ENCODE measurements around the gene GLDC.

The GLDC gene

DNA sequence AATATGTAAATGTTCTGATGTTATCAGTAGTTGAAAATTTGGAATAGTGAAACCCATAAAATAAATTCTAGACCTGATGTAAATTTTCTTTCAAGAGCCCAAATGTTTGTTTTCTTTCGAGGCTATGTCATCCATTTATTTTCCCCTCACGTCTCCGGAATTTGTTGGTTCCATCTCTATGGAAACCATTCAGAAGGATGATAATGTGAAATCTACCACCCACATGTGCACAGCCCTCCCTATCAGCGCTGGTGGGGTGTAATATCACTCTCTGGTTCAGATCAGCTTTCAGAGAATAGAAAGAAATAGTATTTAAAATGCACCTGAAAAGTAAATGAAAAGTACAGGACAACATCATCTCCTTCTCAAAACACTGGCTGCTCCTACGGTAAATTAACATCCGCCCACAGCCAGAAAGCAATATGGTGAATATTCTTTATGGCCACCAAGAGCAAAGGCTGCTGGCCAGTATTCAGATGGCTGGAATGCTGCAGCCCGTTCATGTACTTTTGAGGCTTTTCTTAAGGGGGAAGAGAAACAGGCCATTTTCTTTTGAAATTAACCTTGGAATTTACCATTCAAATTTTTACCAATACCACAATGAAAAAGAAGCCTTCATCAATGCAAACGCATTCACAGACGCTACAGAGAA, 28.5 kb downstream of the GLDC start:
- DNase-seq: no peak

DNA sequence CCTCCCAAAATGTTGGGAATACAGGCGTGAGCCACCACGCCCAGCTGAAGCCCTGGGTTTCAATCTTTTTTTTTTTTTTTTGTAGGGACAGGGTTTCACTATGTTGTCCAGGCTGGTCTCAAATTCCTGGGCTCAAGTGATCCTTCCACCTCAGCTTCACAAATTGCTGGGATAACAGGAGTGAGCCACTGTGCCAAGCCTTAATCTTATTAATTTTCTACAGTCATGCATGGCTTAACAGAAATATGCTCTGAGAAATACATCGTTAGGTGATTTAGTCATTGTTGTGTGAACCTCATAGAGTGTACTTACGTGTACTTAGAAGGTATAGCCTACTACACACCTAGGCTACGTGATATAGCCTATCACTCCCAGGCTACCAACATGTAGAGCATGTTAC, 31.0 kb downstream of the GLDC start:
- no peak for DNase-seq

DNA sequence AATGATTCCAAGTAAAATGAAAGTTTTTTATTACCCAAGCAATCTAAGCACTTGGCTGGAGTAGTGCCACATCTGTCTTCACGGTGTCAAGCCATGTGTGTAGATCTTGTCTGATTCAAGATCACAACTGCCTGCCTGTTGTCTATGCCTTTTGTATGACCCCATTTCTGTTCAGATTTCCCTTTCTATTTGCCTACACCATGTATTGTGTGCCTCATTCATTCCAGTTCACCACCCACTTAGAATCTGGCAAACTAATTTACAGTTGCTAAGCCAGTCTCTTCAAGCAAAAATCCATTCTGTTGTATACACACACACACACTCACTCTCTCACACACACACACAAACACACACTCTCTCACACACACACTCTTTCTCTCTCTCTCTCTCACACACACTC, 33.7 kb downstream of the GLDC start:
- DNase-seq: peak; percentile 88

DNA sequence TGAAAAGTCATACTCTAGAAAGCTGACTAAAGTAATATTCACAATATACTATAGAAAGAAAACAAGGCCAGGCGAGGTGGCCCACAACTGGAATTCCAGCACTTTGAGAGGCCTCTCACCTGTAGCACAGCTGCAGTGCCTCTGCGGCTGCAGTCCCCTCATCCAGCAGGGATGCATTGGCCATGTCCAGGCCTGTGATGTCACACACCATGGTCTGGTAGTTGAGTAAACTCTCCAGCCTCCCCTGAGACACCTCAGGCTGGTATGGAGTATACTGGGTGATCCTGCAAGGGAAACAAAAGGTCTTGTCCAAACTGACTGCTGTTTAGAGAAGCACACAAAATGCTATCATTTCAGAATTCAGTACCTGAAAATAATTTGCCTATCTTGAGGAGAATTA, 35.5 kb downstream of the GLDC start:
- DNase-seq: no peak

DNA sequence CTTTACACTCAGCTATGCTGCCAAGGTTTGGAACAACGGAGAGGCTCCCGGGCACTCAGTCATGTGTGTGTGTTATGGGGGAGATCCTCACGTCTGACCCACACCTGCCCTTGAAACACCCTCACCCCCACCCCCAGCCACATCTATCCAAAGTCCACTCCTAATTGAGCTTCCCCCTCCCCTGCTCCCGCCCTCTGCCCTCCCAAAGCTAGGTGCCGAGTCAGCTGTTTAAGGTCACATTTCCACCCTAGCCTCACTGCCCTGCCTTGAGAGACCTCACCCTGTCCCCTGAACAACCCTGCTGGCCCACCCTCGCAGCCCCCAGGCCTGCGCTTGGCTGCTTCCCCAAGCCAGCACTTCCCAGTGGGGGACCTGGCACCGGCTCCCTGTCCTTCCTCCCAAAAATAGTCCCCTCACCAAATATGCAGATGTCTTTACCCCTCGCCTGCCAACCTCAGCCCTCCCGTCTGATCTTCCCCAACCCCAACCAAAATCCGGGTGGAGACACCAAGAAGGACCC, 36.0 kb downstream of the GLDC start:
- no peak for DNase-seq

DNA sequence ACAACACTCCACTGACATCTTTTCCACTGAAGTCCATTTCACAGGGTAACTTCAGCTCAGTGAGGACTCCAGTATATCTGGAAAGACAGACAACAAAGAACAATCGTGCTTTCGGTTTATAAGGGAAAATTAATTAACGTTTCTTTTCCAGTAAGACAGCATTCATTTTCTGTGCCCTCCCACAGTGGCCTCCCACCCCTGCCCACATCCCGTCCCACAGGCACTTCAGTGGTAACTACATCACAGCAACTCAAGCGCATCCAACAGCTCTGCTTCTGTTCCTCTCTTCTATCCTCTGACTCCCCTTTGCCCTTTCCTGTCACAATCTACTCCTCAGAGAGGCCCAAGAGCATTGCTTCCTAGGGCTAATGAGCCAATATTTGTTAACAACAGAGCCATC, 40.3 kb downstream of the GLDC start:
- no peak for DNase-seq

DNA sequence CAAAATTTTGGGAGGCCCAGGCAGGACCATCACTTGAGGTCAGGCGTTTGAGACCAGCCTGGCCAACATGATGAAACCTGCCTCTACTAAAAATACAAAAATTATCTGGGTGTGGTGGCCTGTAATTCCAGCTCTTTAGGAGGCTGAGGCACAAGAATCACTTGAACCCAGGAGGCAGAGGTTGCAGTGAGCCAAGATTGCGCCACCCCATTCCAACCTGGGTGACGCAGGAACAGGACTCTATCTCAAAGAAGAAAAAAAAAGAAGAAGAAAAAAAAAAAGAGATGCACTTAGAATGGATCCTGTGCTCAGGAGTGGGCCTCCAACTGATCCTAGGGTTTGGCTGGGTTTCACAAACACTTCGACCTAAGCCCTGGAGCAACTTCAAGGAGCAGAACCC, 45.1 kb downstream of the GLDC start:
- DNase-seq: no peak

DNA sequence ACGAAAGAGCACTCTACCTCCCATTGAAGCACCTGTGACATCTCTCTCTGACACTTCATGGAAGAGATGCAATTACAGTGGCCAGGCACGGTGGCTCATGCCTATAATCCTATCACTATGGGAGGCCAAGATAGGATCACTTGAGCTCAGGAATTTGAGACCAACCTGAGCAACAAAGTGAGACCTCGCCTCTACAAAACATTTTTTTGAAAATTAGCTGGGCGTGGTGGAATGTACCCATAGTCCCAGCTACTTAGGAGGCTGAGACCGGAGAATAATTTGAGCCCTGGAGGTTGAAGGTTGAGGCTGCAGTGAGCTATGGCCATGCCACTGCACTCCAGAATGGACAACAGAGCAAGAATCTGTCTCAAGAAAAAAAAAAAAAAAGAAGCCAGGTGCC, 45.5 kb downstream of the GLDC start:
- DNase-seq: no peak

DNA sequence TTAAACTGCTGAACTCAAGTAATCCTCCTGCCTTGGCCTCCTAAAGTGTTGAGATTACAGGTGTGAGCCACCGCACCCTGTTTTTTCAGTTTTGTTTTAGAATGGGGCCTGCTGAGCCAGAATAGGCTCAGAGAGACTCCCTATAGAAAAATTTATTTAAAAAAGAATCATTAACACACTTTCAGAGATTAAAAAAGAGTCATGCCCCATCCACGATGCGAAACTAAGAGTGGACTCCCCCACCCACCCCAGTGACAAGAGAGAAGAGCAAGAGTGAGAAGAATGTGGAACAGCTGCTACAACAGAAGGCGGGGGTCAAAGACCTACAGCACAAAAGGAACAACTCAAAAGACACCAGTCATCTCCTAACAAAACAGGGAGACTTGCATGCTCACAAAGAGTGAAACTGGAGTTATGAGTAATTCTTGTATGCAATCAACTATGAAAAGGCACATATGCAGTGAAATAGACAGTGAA, 47.2 kb downstream of the GLDC start:
- no peak for DNase-seq

DNA sequence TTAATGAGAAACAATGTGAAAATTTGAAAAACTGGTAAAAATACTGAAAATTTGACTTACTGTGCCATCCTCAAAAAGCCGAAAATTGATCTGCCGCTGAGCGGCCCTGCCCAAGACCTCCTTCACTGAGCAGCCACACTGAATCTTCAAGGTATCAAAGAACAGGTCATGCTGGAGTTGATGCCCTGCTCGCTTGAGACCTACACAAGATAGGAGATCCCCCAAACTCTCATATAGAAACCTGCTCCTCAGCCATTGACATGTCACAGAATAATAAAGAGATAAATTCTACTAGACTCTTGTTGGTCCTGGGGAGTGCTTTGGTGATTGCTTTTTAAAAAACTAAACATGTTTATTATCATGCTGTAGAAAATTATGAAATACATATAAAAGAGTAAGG, 52.7 kb downstream of the GLDC start:
- DNase-seq: no peak

DNA sequence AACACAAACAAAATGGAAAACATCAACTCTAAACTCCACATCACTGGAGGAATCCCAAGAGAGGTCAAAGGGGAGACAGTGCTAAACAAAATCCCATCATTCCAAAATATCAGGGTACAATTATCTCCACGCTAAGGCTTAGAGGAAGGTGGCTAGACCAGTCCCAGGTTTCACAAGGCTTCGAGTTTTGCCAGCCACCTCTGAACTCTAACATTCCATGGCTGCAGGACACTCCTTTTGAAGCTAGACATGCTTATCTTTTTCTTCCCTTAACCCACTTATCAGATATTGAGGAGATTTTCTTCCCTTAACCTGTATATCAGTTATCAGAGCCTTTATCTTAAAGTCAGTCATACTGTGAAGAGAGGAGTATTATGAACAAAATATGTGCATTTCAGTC, 53.3 kb downstream of the GLDC start:
- DNase-seq: no peak

DNA sequence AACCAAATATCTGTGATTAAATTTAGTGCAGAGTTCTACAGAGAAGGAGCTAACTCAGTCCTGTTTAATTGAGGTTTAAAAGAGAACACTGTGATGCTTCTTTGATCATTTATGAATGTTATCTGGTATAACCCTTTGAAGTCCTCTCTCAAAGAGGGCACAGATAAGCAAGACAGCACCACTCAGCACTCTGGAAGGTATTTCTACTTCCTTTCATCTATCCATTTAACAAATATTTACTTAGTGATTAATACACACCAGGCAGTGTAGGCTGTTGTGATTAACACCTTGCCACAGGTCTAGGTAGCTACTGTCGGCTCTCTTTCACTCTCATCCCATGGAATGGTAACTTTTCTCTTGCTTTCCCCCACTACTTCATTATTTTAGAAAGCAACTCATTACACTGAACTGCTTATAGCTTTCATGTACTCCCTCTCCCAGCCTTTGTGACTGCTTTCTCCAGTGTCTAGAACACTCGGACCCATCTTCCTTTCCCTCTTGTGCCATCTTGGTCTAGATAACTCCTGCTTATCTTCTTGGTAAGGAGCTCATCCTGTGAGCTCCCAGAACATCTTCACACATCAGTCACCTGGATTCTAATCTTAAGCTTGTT, 54.7 kb downstream of the GLDC start:
- DNase-seq: no peak

DNA sequence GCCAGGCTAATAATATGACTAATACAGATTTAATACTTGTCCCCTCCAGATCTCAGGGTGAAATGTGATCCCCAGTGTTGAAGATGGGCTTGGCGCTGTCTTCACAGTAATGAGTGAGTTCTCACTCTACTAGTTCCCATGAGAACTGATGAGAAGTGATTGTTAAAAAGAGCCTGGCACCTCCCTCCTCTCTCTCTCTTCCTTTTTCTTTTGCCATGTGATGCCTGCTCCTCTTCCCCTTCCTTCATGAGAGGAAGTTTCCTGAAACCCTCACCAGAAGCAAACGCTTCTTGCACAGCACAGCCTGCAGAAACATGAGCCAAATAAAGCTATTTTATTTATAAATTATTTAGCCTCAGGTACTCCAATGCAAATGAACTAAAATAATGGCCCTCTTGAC, 55.2 kb downstream of the GLDC start:
- DNase-seq: no peak

DNA sequence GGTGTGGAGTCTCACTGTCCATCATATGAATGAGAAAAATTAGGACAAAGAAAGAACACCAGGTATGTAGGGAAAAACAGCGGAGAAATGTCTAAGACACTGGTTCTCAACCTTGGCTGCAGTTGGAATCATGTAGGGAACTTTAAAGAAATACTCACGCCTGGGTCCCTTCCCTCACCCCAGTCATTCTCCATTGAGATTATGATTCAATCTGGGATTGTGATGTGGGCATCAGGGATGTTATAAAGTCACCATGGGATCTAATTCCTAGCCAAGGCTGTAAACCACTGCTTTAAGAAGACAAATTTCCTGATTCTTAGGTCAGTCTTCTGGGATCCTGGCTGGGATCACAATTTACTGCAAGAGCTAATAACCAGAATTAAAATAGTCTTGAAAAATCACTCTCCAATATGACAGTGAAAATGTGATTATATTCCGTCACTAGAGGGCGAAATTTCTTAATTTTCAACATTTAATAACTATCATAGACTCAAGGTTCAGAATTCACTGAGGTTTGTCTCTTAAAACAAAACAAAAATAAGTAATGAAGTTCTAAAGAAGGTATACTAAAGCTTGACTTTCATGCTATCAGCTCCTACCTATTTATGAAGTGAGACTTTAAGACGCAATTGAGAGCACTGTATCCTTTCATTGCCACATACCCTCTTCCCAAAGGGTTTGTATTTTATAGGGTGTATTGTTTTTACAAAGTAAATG, 60.5 kb downstream of the GLDC start:
- DNase-seq: peak; percentile 99

DNA sequence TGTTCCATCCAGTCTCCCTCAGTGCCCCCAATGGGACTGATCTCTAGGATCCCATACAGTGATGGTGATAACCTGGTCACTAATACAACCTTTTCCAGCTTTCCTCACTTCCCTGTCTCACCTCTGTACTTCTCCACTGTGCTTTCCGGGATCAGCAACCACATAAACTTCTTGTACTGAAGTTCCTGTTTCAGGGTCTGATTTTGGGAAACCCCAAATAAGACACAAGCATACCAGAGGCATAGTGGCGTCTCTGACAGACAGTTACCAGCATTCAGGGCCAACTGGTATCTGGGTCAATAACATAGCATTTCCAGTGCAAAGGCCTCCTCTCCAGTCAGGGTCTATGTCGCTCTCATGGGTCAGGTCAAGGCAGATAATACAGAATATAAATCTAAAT, 64.3 kb downstream of the GLDC start:
- no peak for DNase-seq

DNA sequence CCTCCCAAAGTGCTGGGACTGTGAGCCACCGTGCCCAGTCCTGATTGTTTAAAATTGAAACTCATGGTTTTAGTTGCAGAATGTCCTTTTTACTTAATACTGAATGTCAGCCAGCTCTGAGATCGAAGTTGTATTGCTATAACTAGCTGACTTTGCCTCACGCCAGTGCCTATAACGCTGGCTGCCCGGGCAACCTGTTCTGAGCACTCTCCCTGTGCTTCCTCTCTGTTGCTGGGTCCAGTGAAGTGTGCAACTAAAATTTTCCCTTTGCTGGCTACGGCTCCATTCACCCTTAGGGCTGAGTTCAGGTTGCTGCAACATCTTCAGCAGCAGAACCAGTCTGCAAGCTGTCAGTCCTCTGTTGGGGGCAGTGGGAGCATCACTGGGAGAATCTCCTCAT, 65.9 kb downstream of the GLDC start:
- no peak for DNase-seq

DNA sequence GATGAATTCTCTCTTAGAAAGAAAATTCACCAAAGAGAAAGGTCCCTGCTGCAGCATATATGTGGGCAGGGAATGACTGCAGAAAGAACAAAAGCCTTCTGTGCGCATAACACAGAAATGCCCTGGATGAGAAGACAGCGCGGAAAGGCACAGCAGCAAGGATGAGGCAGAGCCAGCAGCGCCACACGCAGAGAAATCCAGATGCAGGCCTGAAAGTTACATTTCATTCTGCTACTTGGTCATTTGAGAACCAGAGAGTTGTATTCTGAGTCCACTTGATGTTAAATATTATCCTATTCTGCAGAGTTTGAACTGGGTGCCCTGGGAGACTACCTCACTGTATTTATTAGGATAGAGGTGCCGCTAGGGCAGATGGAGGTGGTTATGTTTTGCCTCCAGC, 68.5 kb downstream of the GLDC start:
- DNase-seq: no peak

DNA sequence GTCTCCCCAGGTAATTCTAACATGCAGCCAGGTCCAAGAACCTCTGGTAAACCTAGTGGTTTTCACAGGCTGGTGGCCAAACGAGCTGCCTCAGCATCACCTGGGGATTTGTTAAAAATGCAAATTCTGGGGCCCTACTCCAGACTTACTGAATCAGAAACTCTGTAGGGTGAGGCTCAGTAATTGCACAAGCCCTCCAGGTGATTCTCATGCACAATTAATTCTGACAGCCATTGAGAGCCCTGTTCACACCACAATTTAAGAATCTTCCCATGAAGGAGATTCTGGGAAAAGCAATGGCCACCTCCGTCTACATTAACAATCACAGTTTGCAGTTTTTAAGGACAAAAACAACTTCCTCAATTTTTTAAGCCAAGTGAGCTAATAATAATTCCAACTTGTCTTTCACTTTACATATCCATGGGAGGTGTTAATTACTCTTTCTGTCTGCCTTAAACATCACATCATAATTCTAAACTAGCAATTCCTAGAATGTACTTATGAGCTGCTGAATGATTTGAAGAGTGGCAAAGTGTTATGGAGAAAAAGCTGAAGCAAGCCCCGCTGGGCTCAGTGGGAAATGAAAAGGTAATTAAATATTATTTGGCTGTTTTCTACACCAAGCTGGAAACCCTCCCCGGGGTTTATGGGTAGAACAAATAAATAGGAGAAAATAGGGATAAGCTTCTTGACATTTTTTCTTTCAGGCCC, 70.0 kb downstream of the GLDC start:
- DNase-seq: no peak

DNA sequence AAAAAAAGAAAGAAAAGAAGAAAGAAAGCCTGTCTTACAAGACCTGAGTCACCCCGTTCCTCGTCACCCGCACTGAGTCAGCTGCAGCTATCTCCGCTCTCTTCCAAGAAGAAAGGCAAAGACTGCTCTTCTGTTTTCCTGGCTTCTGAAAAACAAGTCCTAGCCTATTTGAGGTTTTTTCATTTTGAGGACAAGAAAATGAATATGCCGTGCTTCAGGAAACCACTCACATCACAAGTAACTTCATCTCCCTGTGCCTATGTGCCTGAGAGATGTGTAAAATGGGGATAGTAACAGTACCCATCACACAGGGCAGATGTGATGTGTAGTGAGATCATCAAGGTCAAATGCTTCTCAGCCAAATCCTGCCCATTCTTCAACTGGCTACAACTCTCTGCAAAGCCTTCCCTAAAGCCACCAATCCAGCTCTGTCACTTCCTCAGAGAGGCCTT, 78.4 kb downstream of the GLDC start:
- no peak for DNase-seq

DNA sequence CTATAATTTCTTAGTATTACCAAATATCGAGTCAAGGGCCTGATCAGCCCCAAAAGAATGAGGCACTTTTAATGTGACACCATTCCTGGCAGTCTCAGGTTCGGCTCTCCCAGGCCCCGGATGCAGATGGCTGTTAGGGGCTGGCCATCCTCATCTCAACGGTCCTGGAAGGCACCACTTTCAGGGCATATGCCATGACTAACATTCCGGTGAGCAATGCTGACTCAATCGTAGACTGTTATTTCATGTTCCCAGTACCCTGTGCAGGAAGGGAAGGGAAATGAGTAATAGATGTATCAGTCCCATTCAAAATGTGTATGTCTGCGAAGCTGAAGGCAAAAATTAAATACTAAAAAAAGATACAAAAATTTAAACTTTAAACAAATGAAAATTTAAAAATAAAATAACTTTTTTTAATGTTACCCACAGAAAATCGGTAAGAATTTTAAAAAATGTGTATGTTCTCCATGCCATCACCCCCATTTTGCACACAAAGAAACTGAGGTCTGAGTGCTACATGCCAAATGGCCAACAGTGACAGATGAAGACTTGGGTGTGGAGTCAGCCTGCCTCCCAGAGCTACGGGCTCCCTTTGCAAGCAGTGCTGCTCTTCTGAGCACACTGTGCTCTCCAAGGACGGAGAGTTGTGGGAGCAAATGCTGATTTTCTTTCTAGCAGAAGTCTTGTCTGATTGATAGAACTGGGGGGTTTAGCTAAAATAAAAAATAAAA, 79.0 kb downstream of the GLDC start:
- peak; percentile 81 for DNase-seq

DNA sequence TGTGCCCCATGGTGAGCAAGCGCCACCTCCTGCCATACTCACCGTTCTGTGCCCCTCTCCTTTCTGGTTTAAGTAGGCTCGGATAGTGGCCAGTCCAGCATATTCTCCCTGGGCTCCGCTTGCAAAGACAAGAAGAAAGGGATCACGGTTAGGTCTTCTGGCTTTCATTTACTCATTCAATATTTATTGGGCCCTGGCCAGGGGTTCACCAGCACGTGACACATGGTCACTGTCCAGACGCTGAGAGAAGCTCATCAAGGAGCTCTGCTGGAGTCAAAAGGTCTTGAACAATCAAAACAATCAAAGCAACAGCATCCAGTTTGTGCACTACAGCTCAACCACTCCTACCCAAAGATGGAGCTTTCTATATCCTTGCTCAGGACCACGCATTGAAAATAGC, 80.2 kb downstream of the GLDC start:
- no peak for DNase-seq

DNA sequence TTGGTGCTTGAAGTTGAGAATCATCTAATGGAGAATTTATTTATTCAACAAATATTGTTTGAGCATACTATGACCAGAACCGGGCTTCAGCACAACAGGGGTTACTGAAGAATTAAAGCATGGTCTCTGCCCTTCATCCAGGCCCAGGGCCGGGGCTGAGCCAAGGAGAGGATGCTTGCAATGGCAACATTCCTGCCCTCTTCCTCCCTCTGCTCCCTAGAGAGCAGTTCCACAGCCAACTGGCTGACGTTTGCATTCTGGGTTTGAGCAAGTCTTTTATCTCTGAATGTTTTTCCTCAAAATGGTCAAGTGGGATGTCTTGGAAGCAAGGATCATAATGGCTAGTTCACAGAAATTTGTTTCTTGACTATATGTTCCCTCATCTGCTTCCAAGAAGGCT, 80.7 kb downstream of the GLDC start:
- DNase-seq: no peak

DNA sequence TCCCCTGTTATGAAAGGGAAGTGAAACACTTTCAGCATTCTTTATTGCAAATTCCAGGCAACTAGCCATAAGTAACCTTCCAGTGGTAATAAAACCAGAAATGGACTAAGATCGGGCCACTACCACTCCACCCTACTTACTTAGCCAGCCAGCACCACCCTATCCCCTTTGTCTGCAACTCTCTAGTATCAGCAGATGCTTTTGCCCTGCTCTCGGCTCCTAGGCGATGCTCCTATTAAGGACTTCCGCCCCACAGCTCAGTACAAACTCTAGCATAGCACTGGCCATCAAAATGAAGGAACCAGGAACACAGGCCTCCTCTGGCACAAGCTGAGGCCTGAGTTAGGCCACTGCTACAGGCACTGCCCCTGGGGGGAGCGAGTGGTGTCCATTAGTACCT, 81.2 kb downstream of the GLDC start:
- no peak for DNase-seq
